Measurements from ENCODE around the gene SEC23IP.

GRCh38 chr10:119967066-119967465 is 74.5 kb downstream of the SEC23IP start:
- TF ChIP-seq CTCF (IDR thresholded peaks at IDR 0.05) (no peak), EP300 (IDR thresholded peaks at IDR 0.05) (no peak), POLR2AphosphoS5 (IDR thresholded peaks at IDR 0.05) (no peak)
